Ascending aorta (tissue), 2 donors: ENCODE measurements around the gene TRIM65. TPM values are rescaled to one million over a fixed set of nuclear protein-coding genes. Genes with fewer than 3 reads are reported as not detected.
"Not testable (repeated sequence)": the region's sequence is repeated elsewhere in the genome, so short reads cannot be mapped to it uniquely, and the experiment has no call there.

Source experiments
- DNase-seq, 2 donors: peaks; one replicate each; pipeline ENCODE4 v3.0.0-alpha.2; 2019; ENCODE audit warnings: low spot score in 2 of 2
- H3K27ac ChIP-seq, 2 donors: fragments of 200-600 bp; sonication (generic); one replicate each; pipeline ENCODE4 v1.5.1; 2016 to 2017; ENCODE audit warnings: mild to moderate bottlenecking in 1 of 2
- H3K27me3 ChIP-seq: fragments of 200-600 bp; sonication (generic); one replicate; pipeline ENCODE4 v1.5.1; 2017
- H3K36me3 ChIP-seq, 2 donors: fragments of 200-600 bp; sonication (generic); one replicate each; pipeline ENCODE4 v1.5.1; 2016
- H3K4me1 ChIP-seq, 2 donors: fragments of 200-600 bp; sonication (generic); one replicate each; pipeline ENCODE4 v1.5.1; 2016 to 2017; ENCODE audit warnings: mild to moderate bottlenecking in 1 of 2
- H3K4me3 ChIP-seq, 2 donors: fragments of 200-600 bp; sonication (generic); one replicate each; pipeline ENCODE4 v1.5.1; 2016 to 2017; ENCODE audit warnings: mild to moderate bottlenecking in 1 of 2
- H3K9me3 ChIP-seq, 2 donors: fragments of 200-600 bp; sonication (generic); one replicate each; pipeline ENCODE4 v1.5.1; 2016
- intact Hi-C: fragments of 100-400 bp; cut with DNase I; formaldehyde crosslinking; loops from one replicate; pipeline ENCODE4 v1.15.1; 2023
- total RNA-seq: library from RNA; depleted of rRNA; stranded (reverse); fragments of >200 nt; gene quantifications from one replicate; pipeline ENCODE4 v1.1.0, GENCODE V29; 2016
- TF ChIP-seq, protein P1 (sequence below), 3 experiments: fragments of 200-600 bp in 2 of 3; fragments of 450-650 bp in 1 of 3; sonication (generic) in 2 of 3; IDR thresholded peaks; one replicate each; pipeline ENCODE4 v1.5.1; 2016 to 2019; ENCODE audit warnings: antibody characterized with exemption in 3 of 3, mild to moderate bottlenecking in 1 of 3, moderate library complexity in 1 of 3

Gene TRIM65
- total RNA-seq, 1 donor from 2014 or later: 43.3 TPM

DNA sequence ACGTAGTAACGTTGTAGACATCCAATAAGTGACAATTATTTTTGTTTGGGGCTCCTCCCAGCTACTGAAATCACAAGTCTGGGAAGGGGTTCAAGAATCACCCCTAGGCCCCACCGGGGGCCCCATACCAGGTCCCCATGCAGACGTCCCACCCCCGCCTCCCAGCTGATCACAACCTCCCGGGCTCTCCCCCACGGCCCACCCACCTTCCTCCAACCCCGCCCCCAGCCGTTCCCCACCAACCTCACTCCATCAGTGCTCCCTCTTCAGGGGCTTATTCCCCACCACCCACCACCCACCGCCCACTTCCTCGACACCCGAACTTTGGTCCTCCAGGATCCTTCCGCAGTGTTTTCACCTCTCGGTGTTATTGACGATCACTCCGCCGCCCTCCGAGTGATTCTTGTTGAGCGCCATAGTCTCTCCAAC, 41.9 kb downstream of the TRIM65 start:
- Histone ChIP-seq H3K4me3 (peak overlapping the region; percentile 56 to 87), H3K27ac (peak overlapping the region; percentile 95 to 97), H3K36me3 (peaks cover 22 to 23% of the 10 kb centered on the region in 2 donors), H3K4me1 (peaks cover 3 to 17% of the 10 kb centered on the region in 2 donors), H3K27me3 (no peaks in the 10 kb centered on the region), H3K9me3 (no peaks in the 10 kb centered on the region)
- TF ChIP-seq, protein P1, sequence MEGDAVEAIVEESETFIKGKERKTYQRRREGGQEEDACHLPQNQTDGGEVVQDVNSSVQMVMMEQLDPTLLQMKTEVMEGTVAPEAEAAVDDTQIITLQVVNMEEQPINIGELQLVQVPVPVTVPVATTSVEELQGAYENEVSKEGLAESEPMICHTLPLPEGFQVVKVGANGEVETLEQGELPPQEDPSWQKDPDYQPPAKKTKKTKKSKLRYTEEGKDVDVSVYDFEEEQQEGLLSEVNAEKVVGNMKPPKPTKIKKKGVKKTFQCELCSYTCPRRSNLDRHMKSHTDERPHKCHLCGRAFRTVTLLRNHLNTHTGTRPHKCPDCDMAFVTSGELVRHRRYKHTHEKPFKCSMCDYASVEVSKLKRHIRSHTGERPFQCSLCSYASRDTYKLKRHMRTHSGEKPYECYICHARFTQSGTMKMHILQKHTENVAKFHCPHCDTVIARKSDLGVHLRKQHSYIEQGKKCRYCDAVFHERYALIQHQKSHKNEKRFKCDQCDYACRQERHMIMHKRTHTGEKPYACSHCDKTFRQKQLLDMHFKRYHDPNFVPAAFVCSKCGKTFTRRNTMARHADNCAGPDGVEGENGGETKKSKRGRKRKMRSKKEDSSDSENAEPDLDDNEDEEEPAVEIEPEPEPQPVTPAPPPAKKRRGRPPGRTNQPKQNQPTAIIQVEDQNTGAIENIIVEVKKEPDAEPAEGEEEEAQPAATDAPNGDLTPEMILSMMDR (IDR thresholded peaks at IDR 0.05): peak in 1 of 3 experiments; percentile 21
- intact Hi-C loops: loop anchor here (1.0 to 2.0 kb wide), 4 partner anchors 17 to 70 kb away; partner anchors contain the start of genes TRIM65 and UNK
- no peak for DNase-seq

DNA sequence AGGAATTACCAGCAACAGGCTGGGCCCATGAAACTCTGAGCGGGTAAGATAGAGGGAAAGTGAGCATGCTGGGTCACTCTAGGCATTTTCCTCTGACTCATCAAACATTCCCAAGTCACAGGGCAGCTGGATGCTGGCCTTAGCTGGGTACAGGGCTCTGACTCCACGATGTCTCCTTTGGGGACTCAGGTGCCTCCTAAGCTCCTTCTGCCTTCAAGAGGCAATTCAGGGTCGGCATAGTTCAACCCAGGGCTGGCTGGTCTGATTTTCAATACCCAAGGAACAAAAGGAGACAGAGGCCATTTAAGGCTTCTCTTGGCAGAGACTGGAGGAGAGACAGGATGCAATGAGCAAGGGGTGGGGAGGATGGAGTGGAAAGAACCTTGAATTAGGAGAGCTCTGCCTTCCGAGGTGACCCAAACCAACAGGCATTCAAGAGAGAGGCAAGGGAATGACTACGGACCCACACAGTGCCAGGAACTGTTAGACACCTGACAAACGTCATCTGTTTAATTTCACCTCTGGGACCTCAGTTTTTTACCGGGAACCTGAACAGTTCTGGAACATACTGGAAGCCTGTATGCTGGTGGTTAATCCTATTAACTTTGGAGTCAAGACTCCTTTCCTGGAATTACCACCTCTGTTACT, 42.5 kb downstream of the TRIM65 start:
- TF ChIP-seq, protein P1 (IDR thresholded peaks at IDR 0.05): no peak
- peaks cover 3 to 21% of the 10 kb centered on the region in 2 donors for H3K4me1 ChIP-seq
- intact Hi-C loops: loop anchor here (2.0 kb wide), 1 partner anchor 69 kb away; the partner anchor contains the start of gene UNK
- H3K27me3 ChIP-seq: no peaks in the 10 kb centered on the region
- H3K4me3 ChIP-seq: peak overlapping the region; percentile 56 to 87
- H3K36me3 ChIP-seq: peaks cover 29 to 30% of the 10 kb centered on the region in 2 donors
- DNase-seq: peak in 1 of 2 donors; percentile 87
- H3K9me3 ChIP-seq: no peaks in the 10 kb centered on the region
- peak overlapping the region; percentile 95 to 97 for H3K27ac ChIP-seq

DNA sequence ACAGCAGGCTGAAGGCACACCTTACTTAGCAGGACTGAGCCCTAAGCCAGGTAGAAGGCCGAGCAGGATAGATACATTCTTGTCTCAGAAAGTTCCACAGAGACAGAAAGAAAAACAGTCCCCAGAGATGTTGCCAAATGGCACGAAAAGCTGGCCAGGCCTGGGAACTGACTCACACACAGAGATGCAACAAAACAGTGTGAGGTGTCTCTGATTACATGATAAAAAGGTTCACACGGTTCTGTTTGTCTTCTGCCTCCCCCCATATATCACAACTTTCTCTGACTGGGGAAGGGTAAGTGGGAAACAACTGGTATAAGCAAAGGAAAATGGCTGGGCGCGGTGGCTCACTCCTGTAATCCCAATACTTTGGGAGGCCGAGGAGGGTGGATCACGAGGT, 43.3 kb downstream of the TRIM65 start:
- intact Hi-C loops: no loop called here

DNA sequence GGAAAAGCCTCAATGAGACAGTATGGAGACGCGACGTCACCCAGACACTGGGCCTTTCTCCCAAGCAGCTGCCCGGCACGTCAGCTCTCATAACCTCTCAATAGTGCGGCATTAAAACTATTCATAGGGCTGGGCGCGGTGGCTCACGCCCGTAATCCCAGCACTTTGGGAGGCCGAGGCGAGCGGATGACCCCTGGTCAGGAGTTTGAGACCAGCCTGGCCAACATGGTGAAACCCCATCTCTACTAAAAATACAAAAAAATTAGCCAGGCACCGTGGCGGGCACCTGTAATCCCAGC, 45.1 kb downstream of the TRIM65 start:
- H3K4me3 ChIP-seq, DNase-seq, H3K9me3 ChIP-seq, H3K27me3 ChIP-seq, intact Hi-C loops: not testable (repeated sequence)
- peaks cover 55 to 56% of the 10 kb centered on the region in 2 donors for H3K36me3 ChIP-seq
- peaks cover 3 to 21% of the 10 kb centered on the region in 2 donors for H3K4me1 ChIP-seq
- H3K27ac ChIP-seq: peak overlapping the region in 1 of 2 donors; percentile 10

More for the DNA sequence above, 43.3 kb downstream of the TRIM65 start:
- Histone ChIP-seq H3K4me1 (peaks cover 3 to 23% of the 10 kb centered on the region in 2 donors), H3K27me3 (no peaks in the 10 kb centered on the region), H3K9me3 (no peaks in the 10 kb centered on the region), H3K36me3 (peaks cover 37 to 38% of the 10 kb centered on the region in 2 donors), H3K27ac (peak overlapping the region; percentile 95 to 97), H3K4me3 (peak overlapping the region; percentile 56 to 87)
- no peak for DNase-seq
- TF ChIP-seq, protein P1 (IDR thresholded peaks at IDR 0.05): no peak

DNA sequence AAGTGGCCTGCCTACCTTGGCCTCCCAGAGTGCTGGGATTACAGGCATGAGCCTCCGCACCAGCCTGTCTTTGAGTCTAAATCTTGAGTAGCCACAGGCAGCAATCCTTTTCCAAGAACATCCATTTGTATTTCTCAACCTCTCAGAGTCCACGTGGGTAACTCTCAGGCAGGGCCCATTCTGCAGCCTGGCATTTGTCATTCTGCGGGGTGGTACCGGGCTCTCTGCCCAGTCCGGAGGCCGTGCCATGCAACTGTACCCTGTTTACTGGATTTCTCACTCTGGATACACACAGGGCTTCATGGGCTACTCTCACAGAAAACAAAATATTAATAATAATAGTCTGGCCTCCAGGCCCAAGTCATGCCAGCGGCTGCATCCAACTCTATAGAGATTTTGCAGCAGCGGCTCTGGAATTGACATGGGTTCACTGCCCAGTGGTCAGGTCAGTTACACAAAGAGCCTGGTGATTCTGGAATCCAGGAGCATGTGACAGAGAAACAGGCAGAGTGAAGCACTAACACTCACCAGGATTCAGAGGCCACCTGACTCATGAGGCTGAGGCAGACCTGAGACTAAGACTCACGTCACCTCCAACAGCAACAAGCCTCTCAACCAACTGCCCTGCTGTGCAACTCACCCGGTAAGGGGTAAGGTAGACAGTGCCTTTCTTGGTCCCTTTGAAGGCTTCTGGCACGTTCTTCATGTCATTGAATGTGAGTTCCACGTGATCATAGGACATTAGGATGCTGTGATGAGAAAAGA, 45.6 kb downstream of the TRIM65 start:
- no peaks in the 10 kb centered on the region for H3K27me3 ChIP-seq
- peak overlapping the region in 1 of 2 donors; percentile 10 for H3K27ac ChIP-seq
- H3K4me3 ChIP-seq: no peak overlapping the region
- H3K9me3 ChIP-seq: no peaks in the 10 kb centered on the region
- intact Hi-C loops: no loop called here
- H3K4me1 ChIP-seq: peaks cover 3 to 18% of the 10 kb centered on the region in 2 donors
- TF ChIP-seq, protein P1 (IDR thresholded peaks at IDR 0.05): no peak
- H3K36me3 ChIP-seq: peaks cover 60 to 61% of the 10 kb centered on the region in 2 donors
- DNase-seq: no peak

DNA sequence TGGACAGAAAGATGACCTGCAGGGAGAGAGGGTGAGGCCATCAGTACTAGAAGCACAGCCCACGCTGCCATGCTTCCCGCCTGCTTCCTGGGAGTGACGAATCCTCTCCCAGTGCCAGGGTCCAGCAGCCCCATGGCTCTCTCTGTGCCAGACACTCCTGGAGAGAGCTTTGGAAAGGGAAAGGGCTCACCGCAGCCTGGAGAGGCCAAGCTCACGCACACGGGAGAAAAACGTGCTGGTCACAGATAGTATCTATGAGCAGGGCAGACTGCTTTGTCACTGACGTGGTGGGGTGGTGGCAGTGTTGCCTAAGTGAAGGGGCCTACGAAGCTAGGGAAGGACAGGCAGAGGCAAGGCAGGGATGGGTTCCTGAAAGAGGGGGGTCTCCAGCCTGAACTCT, 47.0 kb downstream of the TRIM65 start:
- Histone ChIP-seq H3K27ac (peak overlapping the region in 1 of 2 donors; percentile 24), H3K4me1 (peaks cover 10 to 31% of the 10 kb centered on the region in 2 donors), H3K36me3 (peaks cover 64 to 67% of the 10 kb centered on the region in 2 donors), H3K9me3 (no peaks in the 10 kb centered on the region), H3K4me3 (no peak overlapping the region), H3K27me3 (no peaks in the 10 kb centered on the region)
- no peak for DNase-seq
- intact Hi-C loops: no loop called here
- TF ChIP-seq, protein P1 (IDR thresholded peaks at IDR 0.05): no peak
